H1 (cell line): Measurements from ENCODE around the gene DCAF4. TPM values are rescaled to one million over a fixed set of nuclear protein-coding genes. Genes with fewer than 3 reads are reported as not detected.

Source experiments
- CTCF ChIA-PET: fragments of 300-600 bp; sonication (Branson Sonifier 250); formaldehyde crosslinking; loops from one replicate; lab custom pipeline; 2021; ENCODE audit not compliant: partially characterized antibody; lab: Charles Lee
- POLR2A ChIA-PET: fragments of 300-600 bp; sonication (Branson Sonifier 250); formaldehyde crosslinking; loops from one replicate; lab custom pipeline; 2021; ENCODE audit warnings: inconsistent platforms; ENCODE audit not compliant: partially characterized antibody; lab: Charles Lee
- DNase-seq, 2 experiments: peaks; one replicate each; pipeline versions ENCODE4 v3.0.0 to v3.0.0-alpha.2; 2010 to 2022; ENCODE audit warnings: low spot score in 2 of 2, low read depth in 1 of 2, mixed read lengths in 1 of 2
- FAIRE-seq: peaks from 2 replicates; lab custom pipeline; 2011; peaks lifted over from hg19 to GRCh38; lab: Jason Lieb, UNC
- H2AFZ ChIP-seq: 2 replicates; pipeline ENCODE4 v1.8.1; 2012; ENCODE audit warnings: low read length, inconsistent platforms
- H2AK5ac ChIP-seq: 2 replicates; pipeline ENCODE4 v1.6.1; 2013; ENCODE audit warnings: low read depth, low read length
- H2BK120ac ChIP-seq: replicated peaks from 2 replicates; pipeline ENCODE3; 2013; ENCODE audit warnings: low read depth, low read length, inconsistent platforms
- H2BK12ac ChIP-seq: 2 replicates; pipeline ENCODE4 v1.6.1; 2013; ENCODE audit warnings: low read depth, low read length
- H2BK15ac ChIP-seq: 2 replicates; pipeline ENCODE4 v1.6.1; 2013; ENCODE audit warnings: low read length
- H2BK20ac ChIP-seq: 2 replicates; pipeline ENCODE4 v1.6.1; 2013; ENCODE audit warnings: low read length
- H2BK5ac ChIP-seq: 2 replicates; pipeline ENCODE4 v1.6.1; 2013; ENCODE audit warnings: low read depth, low read length
- H3K14ac ChIP-seq: 2 replicates; pipeline ENCODE4 v1.6.1; 2013; ENCODE audit warnings: inconsistent platforms; ENCODE audit not compliant: insufficient read length
- H3K18ac ChIP-seq: 2 replicates; pipeline ENCODE4 v1.6.1; 2013; ENCODE audit warnings: low read length; ENCODE audit errors: extremely low read depth
- H3K23ac ChIP-seq: 2 replicates; pipeline ENCODE4 v1.6.1; 2013; ENCODE audit warnings: inconsistent platforms; ENCODE audit not compliant: insufficient read length
- H3K23me2 ChIP-seq: 2 replicates; pipeline ENCODE4 v1.6.1; 2013; ENCODE audit warnings: low read depth, low read length
- H3K27ac ChIP-seq: 2 replicates; pipeline ENCODE4 v1.6.1; 2011; ENCODE audit warnings: low read depth, low read length, inconsistent platforms
- H3K27me3 ChIP-seq, 4 experiments: replicated peaks in 1 of 4; 1 replicate in 1 of 4; 2 replicates in 3 of 4; pipeline versions ENCODE4 v1.6.1 to v1.8.1; 2011 to 2013; ENCODE audit warnings: low read length in 3 of 4, mild to moderate bottlenecking in 3 of 4, inconsistent platforms in 2 of 4, mixed read lengths in 2 of 4, moderate library complexity in 1 of 4; ENCODE audit not compliant: control insufficient read depth in 3 of 4, insufficient read depth in 3 of 4; ENCODE audit errors: extremely low read depth in 1 of 4
- H3K36me3 ChIP-seq, 4 experiments: 2 replicates each; pipeline versions ENCODE4 v1.6.1 to v1.8.1; 2011 to 2013; ENCODE audit warnings: mild to moderate bottlenecking in 4 of 4, low read length in 3 of 4, moderate library complexity in 2 of 4, control low read depth in 1 of 4, inconsistent platforms in 1 of 4; ENCODE audit not compliant: insufficient read depth in 4 of 4, control insufficient read depth in 2 of 4
- H3K4ac ChIP-seq: replicated peaks from 2 replicates; pipeline ENCODE3; 2013; ENCODE audit warnings: low read length, low read depth, mixed read lengths, inconsistent platforms; ENCODE audit not compliant: insufficient read length
- H3K4me1 ChIP-seq, 4 experiments: replicated peaks in 1 of 4; 1 replicate in 1 of 4; 2 replicates in 3 of 4; pipeline versions ENCODE4 v1.6.1 to v1.8.1; 2011 to 2013; ENCODE audit warnings: low read length in 3 of 4, inconsistent platforms in 2 of 4, mixed read lengths in 1 of 4; ENCODE audit not compliant: insufficient read depth in 4 of 4, control insufficient read depth in 3 of 4
- H3K4me2 ChIP-seq, 2 experiments: 2 replicates each; pipeline versions ENCODE4 v1.6.1 to v1.8.1; 2011 to 2013; ENCODE audit warnings: low read depth in 2 of 2, low read length in 2 of 2, control low read depth in 1 of 2, inconsistent platforms in 1 of 2, mild to moderate bottlenecking in 1 of 2; ENCODE audit not compliant: insufficient read depth in 1 of 2
- H3K4me3 ChIP-seq, 4 experiments: fragments of 200-600, 300-600 bp in 1 of 4; sonication (generic), shearing (Covaris generic), sonication (Bioruptor Twin) in 1 of 4; 2 replicates each; pipeline versions ENCODE4 v1.5.1 to v1.8.1; 2011 to 2016; ENCODE audit warnings: low read length in 4 of 4, low read depth in 3 of 4, control low read depth in 2 of 4, inconsistent platforms in 2 of 4, mild to moderate bottlenecking in 2 of 4, mixed read lengths in 1 of 4, moderate library complexity in 1 of 4; ENCODE audit not compliant: insufficient read depth in 2 of 4; ENCODE audit errors: extremely low read depth in 1 of 4
- H3K56ac ChIP-seq: replicated peaks from 2 replicates; pipeline ENCODE3; 2013; ENCODE audit warnings: low read depth, mild to moderate bottlenecking, mixed read lengths, low read length, inconsistent platforms; ENCODE audit not compliant: insufficient read length
- H3K79me1 ChIP-seq: 2 replicates; pipeline ENCODE4 v1.6.1; 2013; ENCODE audit warnings: low read depth, low read length, control low read depth
- H3K79me2 ChIP-seq, 2 experiments: 2 replicates each; pipeline versions ENCODE4 v1.6.1 to v1.8.1; 2012 to 2013; ENCODE audit warnings: low read length in 2 of 2, mild to moderate bottlenecking in 2 of 2, inconsistent platforms in 1 of 2; ENCODE audit not compliant: insufficient read depth in 2 of 2, control insufficient read depth in 1 of 2
- H3K9ac ChIP-seq, 4 experiments: replicated peaks in 1 of 4; 1 replicate in 1 of 4; 2 replicates in 3 of 4; pipeline versions ENCODE4 v1.6.1 to v1.8.1; 2011 to 2013; ENCODE audit warnings: low read depth in 3 of 4, low read length in 3 of 4, control low read depth in 2 of 4, mild to moderate bottlenecking in 2 of 4, moderate library complexity in 2 of 4, inconsistent platforms in 1 of 4; ENCODE audit errors: extremely low read depth in 1 of 4
- H3K9me3 ChIP-seq, 2 experiments: 2 replicates each; pipeline versions ENCODE4 v1.6.1 to v1.8.1; 2012 to 2013; ENCODE audit warnings: mild to moderate bottlenecking in 2 of 2, moderate library complexity in 2 of 2, control low read depth in 1 of 2, inconsistent platforms in 1 of 2, low read depth in 1 of 2, low read length in 1 of 2, mixed read lengths in 1 of 2; ENCODE audit not compliant: insufficient read depth in 2 of 2
- H4K20me1 ChIP-seq, 2 experiments: replicated peaks in 1 of 2; 2 replicates each; pipeline versions ENCODE3 to v1.8.1; 2011 to 2013; ENCODE audit warnings: inconsistent platforms in 2 of 2, low read length in 2 of 2, mild to moderate bottlenecking in 1 of 2; ENCODE audit not compliant: insufficient read depth in 2 of 2, control insufficient read depth in 1 of 2
- H4K5ac ChIP-seq: 2 replicates; pipeline ENCODE4 v1.6.1; 2013; ENCODE audit warnings: low read length, low read depth, mixed read lengths, inconsistent platforms; ENCODE audit not compliant: insufficient read length
- H4K8ac ChIP-seq: 2 replicates; pipeline ENCODE4 v1.8.0; 2013; ENCODE audit warnings: mild to moderate bottlenecking, moderate library complexity, low read length, inconsistent platforms; ENCODE audit not compliant: insufficient read depth; ENCODE audit errors: extremely low read depth
- H4K91ac ChIP-seq: replicated peaks from 2 replicates; pipeline ENCODE3; 2013; ENCODE audit warnings: low read length, mixed read lengths, inconsistent platforms; ENCODE audit not compliant: insufficient read length
- CBX8 ChIP-seq: fragments of 300-800, 300-1000 bp; sonication (generic); IDR thresholded peaks from 2 replicates; pipeline ENCODE4 v1.7.1; 2016; ENCODE audit warnings: low read depth, low read length, borderline replicate concordance
- CHD1 ChIP-seq: IDR thresholded peaks from 2 replicates; pipeline ENCODE4 v1.6.1; 2012; ENCODE audit warnings: low read depth, low read length, improper control_type of control experiment
- HDAC6 ChIP-seq: IDR thresholded peaks from one replicate; pipeline ENCODE4 v1.7.1; 2012; ENCODE audit warnings: low read depth, mild to moderate bottlenecking, inconsistent platforms, low read length, moderate library complexity
- JUND ChIP-seq: IDR thresholded peaks from 2 replicates; pipeline ENCODE4 v1.6.1; 2011; ENCODE audit warnings: mild to moderate bottlenecking, improper control_type of control experiment, low read length
- SIX5 ChIP-seq: IDR thresholded peaks from 2 replicates; pipeline ENCODE4 v1.6.1; 2011; ENCODE audit warnings: mild to moderate bottlenecking, low read depth, low read length
- WGBS, 2 experiments: shearing (Covaris generic) in 1 of 2; methylation state at CpG; one replicate each; pipeline versions ENCODE4 v1.1.6 to v1.1.7; 2013 to 2015; ENCODE audit warnings: low lambda C conversion rate in 2 of 2, mixed read lengths in 2 of 2, inconsistent platforms in 1 of 2, low coverage in 1 of 2, missing lambda C conversion rate in 1 of 2; ENCODE audit not compliant: insufficient replicate concordance in 2 of 2, insufficient coverage in 1 of 2, insufficient read length in 1 of 2; ENCODE audit errors: extremely low coverage in 1 of 2, missing lambda C conversion rate in 1 of 2; 5-methylcytosine and 5-hydroxymethylcytosine counted together
- polyA plus RNA-seq, 7 experiments: library from polyadenylated mRNA; depleted of rRNA in 3 of 7; stranded (reverse) in 5 of 7; unstranded in 2 of 7; fragments of >200 nt in 5 of 7; fragments of 200-250 nt in 2 of 7; gene quantifications; 1 replicate in 5 of 7; 2 replicates in 1 of 7; 4 replicates in 1 of 7; pipeline versions ENCODE4 v1.2.1 to v1.2.3, GENCODE V29; 2011 to 2013; ENCODE audit warnings: missing spikeins in 2 of 7, mixed read lengths in 2 of 7
- total RNA-seq: library from RNA; stranded (reverse); fragmentation: NEBNext Ultra II Directional; extraction: Animal tissue kit (Norgen Biotek cat#: 25700); gene quantifications from 2 replicates; pipeline ENCODE4 v1.2.1, GENCODE V29; 2021
- TF ChIP-seq, protein P1 (sequence below): IDR thresholded peaks from 2 replicates; pipeline ENCODE4 v1.6.1; 2012; ENCODE audit warnings: inconsistent platforms

Gene DCAF4
- total and polyA plus RNA-seq, 2 of the 8 experiments (the other 6 are each of a cell fraction or from before 2014, with no cell fraction given), result 17.0 to 21.1 TPM

DNA sequence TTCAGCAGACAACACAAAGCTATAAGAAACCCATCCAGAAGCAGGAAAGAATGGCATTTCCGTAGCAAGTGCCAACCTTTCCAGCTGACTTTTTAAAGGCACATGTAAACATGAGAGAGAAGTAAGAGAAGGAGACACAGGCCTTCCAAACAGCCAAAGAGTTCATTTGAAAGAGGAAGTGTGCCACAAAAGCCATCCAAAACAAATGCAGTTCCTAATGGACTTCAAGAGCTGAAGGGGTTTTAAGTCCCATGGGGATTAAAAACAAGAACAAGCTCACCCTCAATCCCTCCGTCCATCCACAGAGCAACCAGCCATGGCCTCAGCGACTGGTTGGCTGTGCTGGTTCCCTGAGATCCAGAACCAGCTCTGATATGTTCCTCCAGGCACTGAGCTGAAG lies 27.8 kb upstream of the DCAF4 start:
- H4K5ac ChIP-seq, result no peak overlapping the region
- H3K79me1 ChIP-seq, result no peaks in the 10 kb centered on the region
- H3K36me3 ChIP-seq, result no peaks in the 10 kb centered on the region
- no peak overlapping the region for H2BK5ac ChIP-seq
- no peak overlapping the region for H3K18ac ChIP-seq
- H3K23me2 ChIP-seq, result peaks cover 11% of the 10 kb centered on the region
- H3K79me2 ChIP-seq, result no peaks in the 10 kb centered on the region
- H3K9me3 ChIP-seq, result no peaks in the 10 kb centered on the region
- H2BK120ac ChIP-seq, result no peak overlapping the region
- no peak overlapping the region for H3K4me3 ChIP-seq
- ChIA-PET POLR2A (no interaction called here), CTCF (interaction anchor here (0.9 to 2.2 kb wide), 3 partner anchors 10 to 384 kb away, joined by 3 to 10 read pairs (median 3); no protein-coding TSS in a partner anchor)
- H4K20me1 ChIP-seq, result no peaks in the 10 kb centered on the region
- H3K4me2 ChIP-seq, result no peak overlapping the region
- H2AFZ ChIP-seq, result no peak overlapping the region
- H3K56ac ChIP-seq, result no peak overlapping the region
- H3K23ac ChIP-seq, result no peak overlapping the region
- no peak overlapping the region for H3K27ac ChIP-seq
- no peak overlapping the region for H4K91ac ChIP-seq
- no peak overlapping the region for H4K8ac ChIP-seq
- no peak overlapping the region for H3K14ac ChIP-seq
- H3K27me3 ChIP-seq, result peaks cover 3 to 29% (median 23%) of the 10 kb centered on the region in 4 experiments
- no peak overlapping the region for H2BK15ac ChIP-seq
- H3K4me1 ChIP-seq, result peaks cover 0 to 2% (median 0%) of the 10 kb centered on the region in 4 experiments; a peak in 3 of 7 replicates
- no peak overlapping the region for H2AK5ac ChIP-seq
- H2BK20ac ChIP-seq, result no peak overlapping the region
- WGBS, 2 experiments, result 50% methylated on average over 3 of the region's 3 CpGs; no CpG with 5 or more reads in 1 of the 2 experiments
- no peak overlapping the region for H2BK12ac ChIP-seq
- H3K4ac ChIP-seq, result no peak overlapping the region
- FAIRE-seq, result no peak
- no peak overlapping the region for H3K9ac ChIP-seq
- DNase-seq, result no peak
- TF ChIP-seq, protein P1, sequence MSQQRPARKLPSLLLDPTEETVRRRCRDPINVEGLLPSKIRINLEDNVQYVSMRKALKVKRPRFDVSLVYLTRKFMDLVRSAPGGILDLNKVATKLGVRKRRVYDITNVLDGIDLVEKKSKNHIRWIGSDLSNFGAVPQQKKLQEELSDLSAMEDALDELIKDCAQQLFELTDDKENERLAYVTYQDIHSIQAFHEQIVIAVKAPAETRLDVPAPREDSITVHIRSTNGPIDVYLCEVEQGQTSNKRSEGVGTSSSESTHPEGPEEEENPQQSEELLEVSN, result no peak
- TF ChIP-seq JUND, result no peak
- TF ChIP-seq CHD1, result no peak
- no peak for TF ChIP-seq HDAC6
- TF ChIP-seq CBX8, result no peak
- TF ChIP-seq SIX5, result no peak
